ENCODE measurements around the gene PHLDB3.

DNA sequence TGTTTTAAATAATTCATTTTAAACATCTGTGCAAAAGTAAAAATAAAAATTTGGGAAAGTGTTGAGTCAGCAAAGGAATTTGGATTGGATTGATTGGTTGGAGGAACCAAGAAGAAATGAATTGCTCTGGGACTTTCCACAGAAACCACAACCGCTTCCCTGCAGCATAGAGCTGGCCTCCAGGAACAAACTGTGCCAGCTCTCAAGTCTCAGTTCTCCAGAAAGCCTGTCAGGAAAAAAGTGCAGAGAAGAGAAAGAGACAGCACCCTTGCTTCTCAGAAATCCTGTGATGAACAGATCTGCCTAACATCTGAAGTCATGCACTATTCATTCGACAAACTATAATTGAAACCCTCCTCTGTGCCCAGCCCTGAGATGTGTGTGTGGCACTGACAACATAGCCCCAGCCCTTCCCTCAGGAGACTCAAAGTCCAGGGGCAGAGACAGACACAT lies 54.0 kb downstream of the PHLDB3 start:
- TF ChIP-seq, protein P1, sequence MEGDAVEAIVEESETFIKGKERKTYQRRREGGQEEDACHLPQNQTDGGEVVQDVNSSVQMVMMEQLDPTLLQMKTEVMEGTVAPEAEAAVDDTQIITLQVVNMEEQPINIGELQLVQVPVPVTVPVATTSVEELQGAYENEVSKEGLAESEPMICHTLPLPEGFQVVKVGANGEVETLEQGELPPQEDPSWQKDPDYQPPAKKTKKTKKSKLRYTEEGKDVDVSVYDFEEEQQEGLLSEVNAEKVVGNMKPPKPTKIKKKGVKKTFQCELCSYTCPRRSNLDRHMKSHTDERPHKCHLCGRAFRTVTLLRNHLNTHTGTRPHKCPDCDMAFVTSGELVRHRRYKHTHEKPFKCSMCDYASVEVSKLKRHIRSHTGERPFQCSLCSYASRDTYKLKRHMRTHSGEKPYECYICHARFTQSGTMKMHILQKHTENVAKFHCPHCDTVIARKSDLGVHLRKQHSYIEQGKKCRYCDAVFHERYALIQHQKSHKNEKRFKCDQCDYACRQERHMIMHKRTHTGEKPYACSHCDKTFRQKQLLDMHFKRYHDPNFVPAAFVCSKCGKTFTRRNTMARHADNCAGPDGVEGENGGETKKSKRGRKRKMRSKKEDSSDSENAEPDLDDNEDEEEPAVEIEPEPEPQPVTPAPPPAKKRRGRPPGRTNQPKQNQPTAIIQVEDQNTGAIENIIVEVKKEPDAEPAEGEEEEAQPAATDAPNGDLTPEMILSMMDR (IDR thresholded peaks at IDR 0.05 in 8 of 11, conservative IDR thresholded peaks at IDR 0.05 in 3 of 11): no peak
- no peak for TF ChIP-seq POLR2A (IDR thresholded peaks at IDR 0.05)
